NCI-H345 treated with DMSO at 0.1 percent for 48 hours (cell line): ENCODE data around the gene GJC1.

ENCODE experiments used
- DNase-seq: peaks from one replicate; lab custom pipeline; 2025; ENCODE audit not compliant: unreplicated experiment; lab: John Stamatoyannopoulos, UW

GJC1 gene

DNA sequence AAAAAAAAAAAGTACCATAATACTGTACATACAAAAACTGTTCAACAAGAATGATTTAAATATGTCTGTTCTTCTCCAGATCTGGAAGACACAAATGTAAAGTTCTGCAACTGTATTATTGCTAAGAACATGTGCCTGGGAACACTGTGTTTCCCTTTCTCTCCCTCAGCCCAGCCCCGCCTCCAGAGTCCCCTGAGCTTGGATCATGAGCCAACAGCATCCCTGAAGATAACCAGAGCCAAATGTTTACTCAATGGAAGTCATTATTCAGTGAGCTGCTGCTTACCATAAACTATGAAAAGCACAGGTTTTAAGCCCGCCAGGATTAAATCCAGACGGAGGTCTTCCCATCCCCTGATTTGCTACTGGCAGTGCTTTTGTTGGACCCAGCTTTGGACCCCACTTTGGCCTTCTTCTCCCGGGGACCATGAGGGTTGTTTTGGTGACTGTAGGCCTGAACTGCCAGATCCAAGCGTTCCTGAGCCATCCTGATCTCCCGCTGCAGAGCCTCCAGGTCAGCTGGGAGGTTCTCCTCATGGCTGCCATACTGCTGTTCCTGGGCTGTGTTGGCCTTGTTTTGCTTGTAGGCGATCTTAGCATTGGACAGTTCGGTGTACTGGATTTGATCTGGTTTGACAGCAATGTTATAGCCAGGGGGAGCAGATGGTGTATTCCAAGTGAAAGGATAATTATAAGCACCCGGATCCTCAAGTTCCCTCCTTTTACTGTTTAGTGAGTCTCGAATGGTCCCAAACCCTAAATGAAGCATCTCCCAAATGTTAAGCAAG is 25.6 kb downstream of the GJC1 start:
- DNase-seq, result no peak

DNA sequence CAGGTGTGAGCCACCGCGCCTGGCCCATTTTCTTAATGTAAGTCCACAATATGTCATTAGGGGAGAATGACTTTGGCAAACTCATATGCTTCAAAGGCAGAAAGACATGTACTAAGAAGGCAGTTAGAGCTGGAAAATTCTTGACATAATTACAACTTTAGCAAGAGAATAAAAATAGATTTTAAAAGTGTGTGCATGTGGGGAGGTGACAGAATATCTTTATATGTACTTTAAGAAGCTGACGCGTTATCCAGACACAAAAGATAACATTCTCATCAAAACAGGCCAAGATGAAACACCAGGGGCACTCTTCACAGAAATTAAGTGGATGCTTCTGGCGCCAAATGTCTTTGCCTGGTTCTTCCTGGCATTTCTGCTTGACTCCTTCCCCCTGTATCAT is 28.2 kb downstream of the GJC1 start:
- no peak for DNase-seq

DNA sequence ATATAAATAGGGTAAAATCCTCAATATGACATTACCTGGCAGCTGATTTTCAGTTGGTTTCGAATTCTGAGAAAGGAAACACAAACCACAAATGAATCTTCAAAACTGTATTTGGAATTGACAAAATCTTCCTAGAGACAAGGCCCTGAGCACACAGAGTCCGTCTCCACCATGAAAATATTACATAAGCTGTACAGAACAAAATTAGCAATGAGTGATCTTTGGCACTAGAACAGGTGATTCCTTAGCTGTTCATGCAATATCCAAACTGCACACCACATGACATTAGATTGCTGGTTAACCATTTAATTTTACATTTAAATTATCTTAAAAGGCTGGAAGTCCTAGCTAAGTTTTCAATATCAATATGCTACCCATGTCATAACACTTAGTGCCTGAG is 31.7 kb downstream of the GJC1 start:
- no peak for DNase-seq

DNA sequence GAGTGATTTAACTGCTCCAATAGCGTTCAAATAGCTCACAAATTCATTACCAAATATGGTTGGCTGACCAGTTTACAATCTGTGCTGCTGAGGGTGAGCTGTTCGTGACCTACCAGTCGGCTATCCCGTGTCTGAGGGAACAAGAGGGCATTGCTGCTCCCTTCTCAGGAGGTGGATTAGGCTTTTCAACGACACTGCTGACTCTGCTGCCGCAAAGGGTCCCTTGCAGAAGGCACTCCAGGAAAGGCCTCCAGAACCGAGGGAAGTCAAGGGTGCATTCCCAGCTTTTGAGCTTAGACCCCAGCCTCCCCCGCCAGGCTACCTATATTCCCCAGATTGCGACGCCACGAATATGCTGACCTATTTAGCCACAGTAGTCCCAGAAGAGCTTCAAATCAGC is 32.3 kb downstream of the GJC1 start:
- no peak for DNase-seq

DNA sequence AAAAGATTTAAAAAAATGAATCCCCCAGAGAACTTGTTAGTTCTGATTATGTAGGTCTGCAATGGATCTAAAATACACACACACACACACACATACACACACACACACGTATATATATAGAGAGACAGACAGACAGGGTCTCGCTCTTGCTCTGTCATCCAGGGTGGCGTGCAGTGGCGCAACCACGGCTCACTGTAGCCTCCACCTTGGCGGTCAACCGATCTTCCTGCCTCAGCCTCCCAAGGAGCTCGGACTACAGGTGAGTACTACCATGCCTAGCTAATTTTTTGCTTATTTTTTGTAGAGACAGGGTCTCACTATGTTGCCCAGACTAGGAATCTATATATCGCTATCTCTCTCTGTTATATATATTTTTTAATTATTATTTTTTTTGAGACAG is 33.4 kb downstream of the GJC1 start:
- DNase-seq, result no peak

DNA sequence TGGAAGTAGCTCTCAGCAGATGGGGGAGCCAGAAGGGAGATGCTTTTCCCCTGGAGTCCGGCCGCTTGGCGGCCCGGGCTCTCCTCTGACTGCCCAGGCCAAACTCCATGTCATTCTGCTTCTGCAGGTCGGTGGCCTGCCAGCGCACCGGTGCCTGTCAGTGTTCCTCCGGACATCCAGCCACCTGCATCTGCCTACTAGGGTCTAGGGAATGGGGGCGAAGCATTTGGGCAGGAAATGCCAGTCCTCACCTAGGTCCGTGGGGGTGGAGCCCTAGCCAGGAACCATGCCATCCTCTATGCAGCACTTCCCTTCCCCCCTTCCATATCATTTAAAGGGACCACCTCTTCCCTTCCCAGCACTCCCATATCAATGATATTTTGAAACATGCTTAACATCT is 34.2 kb downstream of the GJC1 start:
- no peak for DNase-seq

DNA sequence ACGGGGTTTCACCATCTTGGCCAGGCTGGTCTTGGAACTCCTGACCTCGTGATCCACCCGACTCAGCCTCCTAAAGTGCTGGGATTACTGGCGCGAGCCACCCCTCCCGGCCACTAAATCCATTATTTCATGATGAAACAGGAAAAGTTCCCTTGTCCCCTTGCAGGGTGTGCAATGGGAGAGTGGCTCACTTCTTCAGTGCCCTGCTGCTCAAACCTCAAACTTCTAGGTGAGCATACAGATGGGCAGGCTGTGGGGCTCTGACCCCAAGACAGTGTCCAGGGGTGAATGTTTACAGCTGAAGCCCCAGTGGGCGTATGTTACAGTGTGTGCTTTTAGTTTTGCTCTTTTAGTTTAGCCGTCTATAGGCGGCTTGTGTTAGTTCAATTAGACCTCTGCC is 34.7 kb downstream of the GJC1 start:
- DNase-seq, result no peak

DNA sequence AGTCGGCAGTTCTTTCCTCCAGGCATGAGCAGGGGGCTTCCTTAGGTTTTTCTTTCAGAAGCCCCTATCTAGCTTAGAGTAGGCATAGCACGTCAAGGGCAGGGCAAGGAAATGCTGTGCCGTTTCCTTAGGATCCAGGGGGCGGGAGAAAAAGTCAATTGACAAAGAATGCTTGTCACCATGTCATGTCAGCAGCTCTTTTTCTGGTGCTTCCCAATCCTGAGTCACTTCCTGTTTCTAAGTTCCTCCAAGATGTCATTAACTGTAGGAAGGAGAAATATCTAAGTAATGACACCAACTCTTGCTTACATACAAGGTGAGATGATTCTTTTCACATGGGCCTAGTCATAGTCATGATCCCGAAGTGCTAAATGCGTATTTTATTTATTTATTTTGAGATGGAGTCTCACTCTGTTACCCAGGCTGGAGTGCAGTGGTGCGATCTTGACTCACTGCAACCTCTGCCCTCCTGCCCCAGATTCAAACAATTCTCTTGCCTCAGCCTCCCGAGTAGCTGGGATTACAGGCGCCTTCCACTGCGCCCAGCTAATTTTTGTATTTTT is 35.2 kb downstream of the GJC1 start:
- DNase-seq, result no peak

DNA sequence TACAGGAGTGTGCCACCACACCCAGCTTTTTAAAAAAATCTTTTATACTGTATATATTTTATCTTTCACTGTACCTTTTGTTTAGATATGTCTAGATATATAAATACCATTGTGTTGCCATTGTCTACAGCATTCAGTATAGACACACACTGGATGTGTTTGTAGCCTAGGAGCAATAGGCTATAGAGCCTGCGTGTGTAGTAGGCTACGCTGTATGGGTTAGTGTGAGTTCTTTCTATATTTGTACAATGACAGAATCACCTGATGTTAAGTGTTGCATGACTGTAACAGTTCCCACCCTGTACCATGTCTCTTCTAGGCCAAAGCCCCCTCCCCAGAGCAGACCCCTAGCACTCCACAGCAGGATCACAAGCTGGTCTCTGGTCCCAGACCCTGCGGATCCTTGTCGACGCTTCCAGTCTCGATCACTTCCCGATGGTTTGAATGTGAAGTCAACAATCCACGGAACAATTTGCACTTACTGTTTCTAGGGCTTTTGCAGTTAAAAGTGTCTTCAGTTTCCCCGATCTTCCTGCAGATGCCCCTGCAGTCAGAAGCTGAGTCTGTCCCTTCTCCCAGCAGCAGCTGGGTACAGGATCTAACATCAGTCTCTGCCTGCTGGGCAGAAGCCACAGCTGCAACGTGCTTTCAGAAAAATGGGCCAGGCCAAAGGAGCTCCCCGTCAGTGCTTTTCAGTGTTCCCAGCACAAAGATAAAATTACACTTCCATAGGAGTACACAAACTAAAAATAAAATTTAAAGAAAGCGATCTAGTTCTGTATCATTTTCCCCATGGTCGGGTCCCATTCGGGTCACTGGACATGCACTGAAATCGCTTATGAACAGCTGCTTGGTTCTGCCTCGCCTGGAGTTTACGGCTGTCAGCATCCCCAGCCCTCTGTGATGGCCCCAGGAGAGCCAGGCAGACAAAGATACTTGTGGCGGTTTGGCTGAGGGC is 35.9 kb downstream of the GJC1 start:
- no peak for DNase-seq

DNA sequence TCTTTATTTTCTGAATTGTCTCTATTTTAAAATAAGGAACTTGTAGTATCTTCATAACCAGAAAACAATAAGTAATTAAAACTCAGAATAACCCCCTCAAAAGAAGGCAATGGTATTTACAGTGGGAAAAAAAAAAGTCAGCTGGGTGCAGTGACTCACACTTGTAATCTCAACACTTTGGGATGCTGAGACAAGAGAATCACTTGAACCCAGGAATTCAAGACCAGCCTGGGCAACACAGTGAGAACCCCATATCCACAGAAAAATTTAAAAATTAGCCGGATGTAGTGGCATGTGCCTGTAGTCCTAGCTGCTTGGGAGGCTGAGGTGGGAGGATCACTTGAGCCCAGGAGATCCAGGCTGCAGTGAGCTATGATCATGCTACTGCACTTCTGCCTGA is 37.8 kb downstream of the GJC1 start:
- DNase-seq, result no peak

DNA sequence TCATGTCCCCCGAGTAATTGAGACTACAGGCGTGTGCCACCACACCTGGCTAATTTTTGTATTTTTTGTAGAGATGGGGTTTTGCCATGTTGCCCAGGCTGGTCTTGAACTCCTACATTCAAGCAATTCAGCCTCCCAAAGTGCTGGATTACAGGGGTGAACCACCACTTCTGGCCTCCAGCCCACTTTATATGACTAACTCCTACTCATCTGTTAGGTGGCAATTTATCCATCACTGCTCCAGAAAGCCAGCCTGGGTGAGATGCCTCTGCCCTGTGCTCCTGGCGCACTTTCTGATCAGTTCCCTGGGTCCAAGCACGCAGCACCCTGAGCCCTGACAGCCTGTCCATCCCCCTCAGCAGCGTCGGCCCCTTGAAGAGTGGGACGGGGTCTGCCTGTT is 41.9 kb downstream of the GJC1 start:
- no peak for DNase-seq

DNA sequence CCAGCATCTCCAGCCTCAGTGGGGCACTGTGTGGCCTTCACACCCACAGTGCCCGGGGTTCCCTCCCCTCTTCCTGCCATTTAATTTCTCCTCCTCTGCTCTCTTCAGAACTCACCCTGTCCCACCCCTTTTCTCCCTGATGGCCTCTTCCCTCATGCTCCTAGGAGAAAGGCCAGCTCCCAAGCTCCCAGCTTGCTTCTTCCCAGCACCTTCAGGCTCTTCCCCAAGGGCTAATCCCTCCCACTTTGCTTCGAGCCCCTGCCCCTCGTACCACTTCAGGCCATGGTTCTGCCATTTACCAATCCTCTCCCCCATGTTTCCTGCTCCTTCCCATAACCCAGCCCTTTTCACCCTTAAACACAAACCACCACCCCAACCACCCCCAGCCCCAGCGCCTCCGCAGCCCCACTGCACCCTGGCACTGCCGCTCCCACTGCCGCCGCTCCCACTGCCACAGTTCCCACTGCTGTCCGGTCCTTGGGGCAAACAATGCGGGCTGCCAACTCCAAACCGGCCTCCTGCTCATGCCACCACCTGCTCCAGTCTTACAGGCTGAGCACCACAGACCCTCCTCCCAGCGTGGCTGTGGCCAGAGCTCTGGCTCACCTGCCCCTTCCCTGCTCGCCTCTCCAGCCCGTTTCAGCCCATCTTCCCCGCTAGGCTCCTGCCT is 42.7 kb downstream of the GJC1 start:
- no peak for DNase-seq

DNA sequence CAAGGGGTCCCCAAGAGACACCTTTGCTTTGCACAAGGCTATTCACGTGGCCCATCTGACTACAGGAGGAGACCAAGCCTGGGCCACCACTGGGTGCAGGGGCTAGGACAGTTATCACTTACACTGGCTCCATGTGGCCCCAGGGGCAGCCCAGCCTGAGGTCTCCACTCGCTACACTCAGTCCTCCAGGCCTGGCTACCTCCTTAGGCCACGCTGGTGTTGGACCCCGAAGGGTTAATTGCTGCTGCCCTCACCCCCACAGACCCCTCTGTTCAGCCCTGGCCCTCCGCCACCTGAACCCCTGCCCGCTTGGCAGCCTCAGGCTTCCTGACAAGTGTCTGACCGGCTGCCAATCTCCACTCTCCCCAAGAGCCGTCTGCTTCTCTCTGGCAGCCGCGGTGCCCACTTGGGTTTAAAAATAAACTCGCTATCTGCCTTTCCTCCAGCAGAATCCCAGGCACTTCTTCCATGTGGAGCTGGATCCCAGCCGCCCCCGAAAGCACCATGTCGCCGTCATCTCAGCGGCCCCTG is 43.5 kb downstream of the GJC1 start:
- no peak for DNase-seq

DNA sequence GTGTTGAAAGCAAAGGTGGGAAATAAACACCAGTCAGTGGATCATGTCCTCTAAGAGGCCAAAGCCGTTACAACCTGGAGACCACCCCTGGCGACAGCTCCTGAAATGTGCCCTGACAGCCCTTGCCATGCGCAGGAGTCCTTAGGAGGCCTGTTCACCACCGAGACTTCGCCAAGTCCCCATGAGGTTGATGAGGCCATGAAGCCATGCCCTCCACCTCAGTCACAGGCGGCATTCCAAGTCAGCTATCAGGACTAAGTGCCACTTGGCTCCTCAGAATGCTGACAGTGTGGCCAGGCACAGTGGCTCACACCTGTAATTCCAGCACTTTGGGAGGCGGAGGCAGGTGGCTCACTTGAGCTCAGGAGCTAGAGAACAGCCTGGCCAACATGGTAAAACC is 44.2 kb downstream of the GJC1 start:
- no peak for DNase-seq

DNA sequence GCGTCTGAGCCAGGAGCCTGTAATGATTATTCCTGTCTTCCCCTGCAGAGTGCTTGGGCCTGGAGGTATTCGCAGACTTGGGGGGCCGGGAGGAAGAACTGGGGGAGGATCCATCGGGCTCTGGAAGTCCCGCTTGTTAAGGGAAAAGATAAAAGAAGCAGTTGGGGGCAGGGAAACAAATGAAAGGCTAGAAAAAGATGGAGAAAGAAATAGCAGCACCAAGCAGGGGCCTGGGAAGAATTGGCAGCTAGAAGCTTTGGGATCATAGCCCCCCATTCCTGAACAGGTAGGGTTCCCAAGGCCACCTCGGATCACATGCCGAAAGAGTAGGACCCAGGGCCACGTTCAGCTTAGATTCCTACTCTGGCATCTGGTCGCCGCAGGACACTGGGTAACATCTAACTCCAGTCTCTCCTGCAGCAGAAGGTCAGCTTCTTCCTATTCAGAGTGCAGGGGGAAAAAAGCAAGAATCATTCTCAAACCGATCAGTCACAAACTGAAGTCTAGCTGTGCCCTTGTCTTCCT is 47.7 kb downstream of the GJC1 start:
- no peak for DNase-seq

DNA sequence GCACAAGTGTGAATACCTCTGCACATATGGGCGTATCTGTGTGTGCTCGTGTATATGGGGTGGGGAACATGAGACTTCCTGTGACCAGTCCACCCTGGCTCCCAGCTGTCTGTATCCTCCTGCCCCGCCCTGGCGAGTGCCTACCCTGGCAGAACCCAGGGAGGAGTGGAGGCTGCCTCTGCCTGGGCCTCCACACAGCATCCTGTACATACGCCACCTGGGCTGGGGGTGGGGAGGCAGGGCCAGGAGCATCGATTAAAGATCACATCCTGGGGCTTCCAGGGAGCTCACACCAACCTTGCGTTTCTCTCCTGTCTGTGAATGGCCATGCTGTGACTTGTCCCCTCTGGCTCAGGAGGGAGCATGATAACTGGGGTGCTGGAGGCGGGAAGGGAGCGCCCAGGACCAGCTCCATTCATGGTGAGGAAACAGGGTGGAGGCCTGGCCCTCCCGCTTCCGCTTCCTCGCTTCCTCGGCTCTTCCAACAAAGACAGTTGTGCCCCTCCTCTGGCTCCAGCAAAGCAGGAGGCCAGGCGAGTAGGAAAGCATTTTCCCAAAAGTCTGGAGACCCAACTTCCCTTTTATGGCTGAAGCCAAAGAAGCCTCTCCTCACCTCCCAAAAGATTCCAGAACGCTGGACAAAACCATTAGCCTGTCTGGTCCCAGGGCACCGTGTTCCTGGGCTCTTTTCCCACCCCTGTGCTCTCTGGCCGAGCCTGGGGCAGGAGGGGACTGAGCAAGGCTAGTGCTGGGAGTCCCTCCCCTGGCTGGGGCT is 48.3 kb downstream of the GJC1 start:
- DNase-seq, result no peak

DNA sequence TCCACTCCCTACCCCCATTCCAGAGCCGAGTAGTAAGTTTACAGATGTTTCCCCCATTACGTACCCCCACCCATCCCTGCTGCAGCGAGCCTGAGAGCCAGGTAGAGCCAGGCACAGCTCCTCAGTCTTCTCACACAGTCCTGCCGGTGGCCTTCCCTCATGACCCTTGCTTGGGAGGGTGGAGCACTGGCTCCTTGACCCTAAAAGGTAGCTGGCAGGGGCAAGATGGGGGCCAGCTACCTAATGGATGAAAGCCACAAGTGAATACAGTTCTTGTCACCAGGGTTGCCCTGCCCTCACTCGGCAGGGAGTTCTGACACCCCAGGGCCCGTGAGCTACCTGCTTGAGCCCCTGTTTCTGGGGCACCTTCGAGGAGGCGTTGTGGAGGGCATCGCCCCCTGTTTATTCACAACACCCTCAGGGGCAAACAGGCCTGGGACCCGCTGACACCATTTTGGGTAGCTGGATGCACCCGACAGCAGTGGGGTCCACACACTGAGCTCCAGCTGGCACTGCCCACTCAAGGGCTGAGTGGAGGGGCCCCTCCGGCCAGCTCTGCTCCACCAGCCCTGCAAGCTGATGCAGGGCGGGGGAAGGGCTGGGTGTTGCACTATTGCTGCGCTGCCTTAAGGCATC is 49.1 kb downstream of the GJC1 start:
- DNase-seq, result no peak

DNA sequence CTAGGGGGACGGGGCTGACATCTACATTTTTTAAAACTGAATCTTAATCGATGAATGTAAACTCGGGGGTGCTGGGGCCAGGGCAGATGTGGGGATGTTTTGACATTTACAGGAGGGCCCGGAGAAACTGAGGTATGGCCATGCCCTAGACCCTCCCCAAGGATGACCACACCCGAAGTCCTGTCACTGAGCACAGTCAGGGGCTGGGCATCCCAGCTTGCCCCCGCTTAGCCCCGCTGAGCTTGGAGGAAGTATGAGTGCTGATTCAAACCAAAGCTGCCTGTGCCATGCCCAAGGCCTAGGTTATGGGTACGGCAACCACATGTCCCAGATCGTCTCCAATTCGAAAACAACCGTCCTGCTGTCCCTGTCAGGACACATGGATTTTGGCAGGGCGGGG is 49.9 kb downstream of the GJC1 start:
- no peak for DNase-seq

DNA sequence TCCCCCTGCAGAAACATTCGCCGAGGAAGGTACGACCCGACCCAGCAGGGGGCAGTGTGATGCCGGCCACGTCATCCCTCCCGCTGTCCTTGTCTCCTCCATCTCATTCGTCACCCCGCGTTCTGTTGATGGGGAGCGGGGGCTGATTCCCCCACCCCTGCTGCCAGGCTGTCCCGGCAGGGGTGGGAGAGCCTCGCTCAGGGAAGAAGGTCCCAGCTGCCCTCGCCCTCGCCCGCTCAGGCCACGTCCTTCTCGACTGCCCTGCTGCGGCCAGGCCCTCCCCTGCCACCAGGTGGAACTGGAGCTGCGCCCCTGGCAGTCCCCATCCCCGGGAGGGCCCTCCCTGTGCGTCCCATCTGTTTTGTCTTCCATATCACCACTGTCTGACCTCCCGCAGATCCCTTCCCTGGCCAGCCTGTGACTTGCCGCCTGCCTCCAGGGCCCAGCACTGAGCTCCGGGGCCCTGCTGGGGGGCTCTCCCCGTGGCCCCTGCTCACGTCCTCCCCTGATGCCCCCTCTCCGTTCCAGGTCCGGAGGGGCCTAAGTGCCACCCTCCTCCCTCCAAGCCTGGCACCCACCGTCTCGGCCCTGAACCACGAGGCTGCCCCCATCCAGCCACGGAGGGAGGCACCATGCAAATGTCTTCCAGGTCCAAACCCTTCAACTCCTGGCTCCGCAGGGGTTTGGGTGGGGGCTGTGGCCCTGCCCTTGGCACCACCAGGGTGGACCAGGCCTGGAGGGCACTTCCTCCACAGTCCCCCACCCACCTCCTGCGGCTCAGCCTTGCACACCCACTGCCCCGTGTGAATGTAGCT is 50.7 kb downstream of the GJC1 start:
- DNase-seq, result peak; percentile 32
